PC-9 (cell line): ENCODE measurements around the gene UCP1. TPM values are rescaled to one million over a fixed set of nuclear protein-coding genes. Genes with fewer than 3 reads are reported as not detected.

Experiments
- total RNA-seq: library from RNA; stranded (reverse); gene quantifications from 2 replicates; pipeline ENCODE4 v1.2.3, GENCODE V29; 2021

UCP1 gene
- total RNA-seq, 1 experiment from 2014 or later = not detected

Other genes starting within 250 kb of the UCP1 start
- gene SCOC, start 195.3 kb downstream of the UCP1 start, total RNA-seq = 41.7 and 53.0 TPM in 2 replicates
- 0.35 and 0.38 TPM in 2 replicates for gene CLGN, start 141.3 kb downstream of the UCP1 start, total RNA-seq
- gene MGAT4D, start 70.7 kb downstream of the UCP1 start, total RNA-seq = not detected in 2 replicates
- gene ELMOD2, start 44.8 kb downstream of the UCP1 start, total RNA-seq = 24.7 and 29.9 TPM in 2 replicates
- gene TBC1D9, start 187.4 kb upstream of the UCP1 start, total RNA-seq = 17.0 and 17.6 TPM in 2 replicates